Skeletal muscle tissue (tissue), 4 donors: ENCODE measurements around the gene CAMK2A. TPM values are rescaled to one million over a fixed set of nuclear protein-coding genes. Genes with fewer than 3 reads are reported as not detected.

Source experiments
- H3K27ac ChIP-seq: one replicate; pipeline ENCODE4 v1.7.0; 2013; ENCODE audit warnings: mild to moderate bottlenecking, low read depth, low read length, inconsistent platforms
- H3K27me3 ChIP-seq, 3 donors: one replicate each; pipeline ENCODE4 v1.7.0; 2013; ENCODE audit warnings: low read length in 3 of 3; ENCODE audit not compliant: control insufficient read depth in 3 of 3, insufficient read depth in 3 of 3
- H3K36me3 ChIP-seq, 3 donors: one replicate each; pipeline ENCODE4 v1.7.0; 2013; ENCODE audit warnings: low read length in 3 of 3; ENCODE audit not compliant: control insufficient read depth in 3 of 3, insufficient read depth in 3 of 3
- H3K4me1 ChIP-seq, 3 donors: one replicate each; pipeline ENCODE4 v1.7.0; 2013; ENCODE audit warnings: low read length in 3 of 3, mild to moderate bottlenecking in 3 of 3; ENCODE audit not compliant: control insufficient read depth in 3 of 3, insufficient read depth in 3 of 3
- H3K4me3 ChIP-seq, 3 donors: one replicate each; pipeline ENCODE4 v1.7.0; 2013; ENCODE audit warnings: low read length in 3 of 3
- H3K9ac ChIP-seq, 3 donors: one replicate each; pipeline ENCODE4 v1.7.0; 2013; ENCODE audit warnings: low read length in 3 of 3, mild to moderate bottlenecking in 3 of 3, moderate library complexity in 2 of 3, low read depth in 1 of 3
- H3K9me3 ChIP-seq, 3 donors: one replicate each; pipeline ENCODE4 v1.7.0; 2013; ENCODE audit warnings: low read length in 3 of 3; ENCODE audit not compliant: control insufficient read depth in 3 of 3
- total RNA-seq: library from RNA; depleted of rRNA; stranded (reverse); fragments of >200 nt; gene quantifications from one replicate; pipeline ENCODE4 v1.2.3, GENCODE V29; 2014
- donor health status: Osteomylitis.

CAMK2A gene
- total RNA-seq, 1 donor from 2014 or later = 45.9 TPM

DNA sequence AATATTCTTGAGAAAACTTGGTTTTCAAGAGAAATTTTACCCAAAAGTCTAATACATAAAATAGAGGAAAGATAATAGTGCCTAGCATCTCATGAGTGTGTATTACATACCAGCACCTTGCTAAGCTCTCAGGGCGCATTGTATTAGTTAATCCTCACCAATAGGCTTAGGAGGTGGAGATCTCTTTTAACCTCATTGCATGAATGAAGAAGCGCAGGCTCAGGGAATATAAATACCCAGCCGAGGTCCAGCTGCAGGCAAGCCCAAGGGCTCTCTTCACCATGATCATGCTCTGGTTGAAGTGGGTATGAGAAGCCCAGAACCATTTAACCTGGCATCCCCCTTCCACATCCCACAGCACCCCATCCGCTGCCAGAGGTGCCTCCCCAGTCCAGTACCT, 46.0 kb downstream of the CAMK2A start:
- H3K9ac ChIP-seq = peak overlapping the region in 2 of 3 donors; percentile 72 to 89
- H3K4me1 ChIP-seq = peaks cover 52 to 78% (median 56%) of the 10 kb centered on the region in 3 donors
- H3K9me3 ChIP-seq = no peaks in the 10 kb centered on the region
- no peak overlapping the region for H3K27ac ChIP-seq
- no peaks in the 10 kb centered on the region for H3K27me3 ChIP-seq
- peak overlapping the region; percentile 22 to 80 (median 79) for H3K4me3 ChIP-seq
- peaks cover 1 to 11% (median 9%) of the 10 kb centered on the region in 3 donors for H3K36me3 ChIP-seq

DNA sequence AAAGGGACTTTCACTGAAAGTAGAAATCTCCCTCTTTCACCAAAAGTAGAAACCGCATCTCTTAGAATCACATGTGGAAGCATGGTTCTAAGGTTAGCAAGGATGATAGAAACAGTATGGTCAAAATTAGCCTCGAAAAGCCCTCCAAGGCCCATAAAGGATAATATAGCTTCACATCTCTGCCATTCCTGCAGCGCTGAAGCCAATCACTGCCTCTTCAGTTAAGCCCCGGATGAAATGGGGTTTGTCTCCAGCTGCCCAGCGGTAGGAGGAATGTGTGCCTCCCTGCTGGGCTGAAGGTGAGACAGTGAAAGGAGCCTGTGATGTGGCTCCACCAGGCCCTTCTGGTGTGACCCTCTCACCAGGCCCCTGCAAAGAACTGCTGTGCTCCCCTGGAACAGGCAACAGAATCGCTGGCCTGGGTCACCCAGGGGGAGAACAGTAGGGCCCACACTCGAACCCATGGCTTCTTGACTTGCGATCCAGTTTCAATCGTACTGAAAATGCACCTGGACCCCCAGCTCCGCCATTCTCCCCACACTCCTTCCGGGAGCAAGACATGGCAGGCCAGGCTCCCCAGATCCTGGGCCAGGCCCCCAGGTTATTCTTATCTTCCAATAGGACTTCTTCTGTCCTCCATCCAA, 47.2 kb downstream of the CAMK2A start:
- no peak overlapping the region for H3K27ac ChIP-seq
- H3K36me3 ChIP-seq = peaks cover 3 to 18% (median 15%) of the 10 kb centered on the region in 3 donors
- no peaks in the 10 kb centered on the region for H3K9me3 ChIP-seq
- peak overlapping the region in 1 of 3 donors; percentile 35 for H3K4me3 ChIP-seq
- peaks cover 45 to 71% (median 50%) of the 10 kb centered on the region in 3 donors for H3K4me1 ChIP-seq
- no peaks in the 10 kb centered on the region for H3K27me3 ChIP-seq
- peak overlapping the region; percentile 1 to 40 (median 34) for H3K9ac ChIP-seq

DNA sequence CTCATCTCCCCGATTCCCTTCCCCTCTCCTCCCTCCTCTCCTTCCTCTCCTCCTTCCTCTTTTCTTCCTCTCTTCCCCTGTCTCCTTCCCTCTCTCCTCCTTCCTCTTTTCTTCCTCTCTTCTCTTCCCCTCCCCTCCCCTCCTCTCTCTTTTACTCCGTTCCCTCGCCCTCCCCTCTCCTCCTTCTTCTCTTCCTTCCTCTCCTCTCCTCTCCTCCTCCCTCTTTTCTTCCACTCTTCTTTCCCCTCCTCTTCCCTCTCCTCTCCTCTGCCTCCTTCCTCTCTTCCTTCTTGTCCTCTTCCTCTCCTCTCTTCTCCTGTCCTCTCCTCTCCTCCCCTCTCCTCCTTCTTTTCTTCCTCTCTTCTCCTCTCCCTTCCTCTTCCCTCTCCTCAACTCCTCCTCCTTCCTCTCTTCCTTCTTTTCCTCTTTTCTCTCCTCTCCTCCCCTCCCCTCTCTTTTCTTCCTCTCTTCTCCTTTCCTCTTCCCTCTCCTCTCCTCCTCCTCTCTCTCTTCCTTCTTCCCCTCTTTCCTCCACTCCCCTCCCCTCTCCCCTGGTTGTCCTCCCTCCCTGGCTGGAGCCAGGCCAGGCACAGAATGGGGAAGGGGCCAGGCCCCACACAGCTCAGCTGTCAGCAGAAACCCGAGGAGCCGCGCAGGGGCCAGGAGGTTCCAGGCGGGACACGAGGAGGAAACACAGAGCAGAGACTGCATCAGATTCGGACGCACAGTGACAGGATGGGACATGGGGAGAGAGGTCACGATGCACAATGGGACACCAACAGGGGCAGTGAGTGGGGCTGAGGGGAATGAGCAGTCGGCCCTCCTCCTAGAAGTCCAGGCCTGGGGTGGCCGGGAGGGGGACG, 48.0 kb downstream of the CAMK2A start:
- Histone ChIP-seq H3K9me3 (no peaks in the 10 kb centered on the region), H3K27ac (peak overlapping the region; percentile 33), H3K4me3 (no peak overlapping the region), H3K27me3 (no peaks in the 10 kb centered on the region), H3K36me3 (peaks cover 5 to 26% (median 19%) of the 10 kb centered on the region in 3 donors), H3K4me1 (peaks cover 38 to 63% (median 43%) of the 10 kb centered on the region in 3 donors), H3K9ac (peak overlapping the region in 2 of 3 donors; percentile 34 to 60)

DNA sequence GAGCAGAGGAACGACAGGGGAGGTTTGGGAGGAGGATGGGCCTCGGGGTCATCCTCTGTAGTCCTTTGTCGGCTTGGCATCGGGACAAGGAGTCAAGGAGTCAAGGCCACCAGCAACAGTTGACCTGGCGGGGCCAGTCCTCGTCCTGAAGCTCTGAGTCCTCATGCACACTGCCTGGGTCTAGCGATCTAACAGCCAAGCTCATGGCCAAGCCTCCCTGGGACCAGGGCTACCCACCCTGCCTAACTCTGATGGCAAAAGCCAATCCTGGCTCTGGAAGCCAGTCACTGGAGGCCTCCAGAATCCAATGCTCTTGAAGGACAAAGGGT, 49.8 kb downstream of the CAMK2A start:
- peaks cover 29 to 47% (median 30%) of the 10 kb centered on the region in 3 donors for H3K4me1 ChIP-seq
- peak overlapping the region in 1 of 3 donors; percentile 8 for H3K9ac ChIP-seq
- no peaks in the 10 kb centered on the region for H3K27me3 ChIP-seq
- H3K9me3 ChIP-seq = no peaks in the 10 kb centered on the region
- H3K27ac ChIP-seq = no peak overlapping the region
- peaks cover 8 to 32% (median 19%) of the 10 kb centered on the region in 3 donors for H3K36me3 ChIP-seq
- no peak overlapping the region for H3K4me3 ChIP-seq

DNA sequence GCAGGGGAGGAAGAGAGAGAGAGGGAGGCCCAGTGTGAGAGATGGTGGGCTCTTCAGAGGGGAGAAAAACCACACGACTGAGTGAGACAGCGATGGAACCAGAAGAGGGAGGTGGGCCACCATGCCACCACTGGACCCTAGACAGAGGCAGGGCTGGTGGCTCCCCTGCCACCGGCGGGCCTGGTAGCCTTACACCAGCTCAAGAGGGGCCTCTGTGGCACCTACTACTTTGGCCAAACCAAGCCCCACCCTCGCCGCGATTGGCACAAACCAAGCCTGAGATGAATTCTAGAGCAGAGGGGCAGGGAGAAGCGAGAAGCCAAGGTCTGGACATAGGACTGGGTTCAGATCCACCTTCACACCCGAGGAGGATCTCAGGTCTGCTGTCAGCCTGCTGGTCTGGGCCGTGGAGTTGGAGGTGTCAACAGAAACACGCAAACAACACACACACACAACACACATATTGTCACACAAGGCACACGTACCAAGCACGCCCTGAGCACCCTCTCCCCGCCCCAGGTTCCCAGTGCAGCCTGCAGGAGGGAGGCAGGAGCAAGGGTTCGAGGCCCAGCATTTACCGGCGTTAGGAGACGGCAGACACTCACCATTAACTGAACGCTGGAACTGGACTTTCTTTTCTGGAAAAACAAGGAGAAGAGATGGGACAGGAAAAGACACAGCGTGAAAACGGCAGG, 50.3 kb downstream of the CAMK2A start:
- Histone ChIP-seq H3K4me3 (no peak overlapping the region), H3K36me3 (peaks cover 13 to 37% (median 19%) of the 10 kb centered on the region in 3 donors), H3K9me3 (no peaks in the 10 kb centered on the region), H3K27me3 (no peaks in the 10 kb centered on the region), H3K27ac (no peak overlapping the region), H3K4me1 (peaks cover 25 to 42% (median 29%) of the 10 kb centered on the region in 3 donors), H3K9ac (peak overlapping the region in 1 of 3 donors; percentile 8)

DNA sequence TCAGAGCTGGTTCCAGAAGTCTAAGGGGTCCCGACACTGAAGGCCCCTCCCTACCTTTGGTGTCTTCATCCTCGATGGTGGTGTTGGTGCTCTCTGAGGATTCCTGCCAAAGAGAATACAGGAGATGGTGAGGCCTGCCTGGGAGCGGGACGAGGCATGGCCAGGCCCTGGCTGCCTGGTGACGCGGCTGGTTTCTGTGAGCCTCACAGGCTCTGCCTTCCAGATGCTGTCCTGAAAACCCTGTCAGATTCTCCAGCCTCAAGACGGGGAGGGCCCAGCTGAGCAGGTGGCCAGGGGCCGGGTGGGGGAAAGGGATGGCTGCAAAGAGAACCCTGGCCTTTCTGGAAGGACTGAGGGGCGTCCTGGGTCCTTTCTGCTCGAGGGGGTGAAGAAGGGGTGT, 50.9 kb downstream of the CAMK2A start:
- H3K9me3 ChIP-seq = no peaks in the 10 kb centered on the region
- no peak overlapping the region for H3K4me3 ChIP-seq

DNA sequence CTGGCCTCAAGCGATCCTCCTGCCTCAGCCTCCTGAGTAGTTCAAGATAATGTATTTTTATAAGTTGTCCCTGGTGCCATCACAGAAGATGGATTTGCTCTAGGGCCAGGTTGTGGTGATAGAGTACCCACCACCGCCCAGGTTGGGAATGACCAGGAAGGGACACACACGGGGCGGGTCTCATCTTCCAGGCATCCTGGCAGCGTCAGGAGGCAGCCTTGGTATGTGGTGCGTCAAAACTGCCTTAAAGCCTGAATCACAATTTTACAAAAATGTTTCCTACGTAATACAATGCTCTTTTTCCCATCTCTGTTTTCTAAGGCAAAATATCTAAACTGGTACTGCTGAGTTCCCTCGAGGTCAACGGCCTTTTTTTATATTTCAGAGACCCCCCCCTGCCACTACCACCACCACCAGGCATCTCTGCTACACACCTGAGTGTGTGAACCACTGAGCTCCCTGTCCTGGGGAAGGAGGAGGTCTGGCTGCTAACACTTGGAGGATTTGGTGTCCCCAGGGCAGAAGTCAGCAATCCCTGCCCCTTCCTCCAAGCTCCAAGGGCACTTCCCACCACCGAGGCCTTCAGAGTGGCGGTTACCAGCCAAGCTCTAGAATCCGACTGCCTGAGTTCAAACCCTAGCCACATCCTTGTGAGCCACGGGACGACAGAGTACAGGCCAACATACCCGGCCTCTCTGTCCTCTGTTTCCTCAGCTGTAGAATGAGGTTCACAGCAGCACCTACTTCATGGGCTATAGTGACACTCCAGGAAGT, 52.4 kb downstream of the CAMK2A start:
- H3K27ac ChIP-seq = no peak overlapping the region
- no peaks in the 10 kb centered on the region for H3K9me3 ChIP-seq
- H3K36me3 ChIP-seq = peaks cover 18 to 52% (median 28%) of the 10 kb centered on the region in 3 donors
- no peak overlapping the region for H3K4me3 ChIP-seq
- peaks cover 6 to 26% (median 14%) of the 10 kb centered on the region in 3 donors for H3K4me1 ChIP-seq
- no peaks in the 10 kb centered on the region for H3K27me3 ChIP-seq
- H3K9ac ChIP-seq = no peak overlapping the region

More for the DNA sequence above, 50.9 kb downstream of the CAMK2A start:
- Histone ChIP-seq H3K36me3 (peaks cover 17 to 42% (median 23%) of the 10 kb centered on the region in 3 donors), H3K27me3 (no peaks in the 10 kb centered on the region), H3K27ac (no peak overlapping the region), H3K4me1 (peaks cover 21 to 36% (median 26%) of the 10 kb centered on the region in 3 donors), H3K9ac (no peak overlapping the region)

DNA sequence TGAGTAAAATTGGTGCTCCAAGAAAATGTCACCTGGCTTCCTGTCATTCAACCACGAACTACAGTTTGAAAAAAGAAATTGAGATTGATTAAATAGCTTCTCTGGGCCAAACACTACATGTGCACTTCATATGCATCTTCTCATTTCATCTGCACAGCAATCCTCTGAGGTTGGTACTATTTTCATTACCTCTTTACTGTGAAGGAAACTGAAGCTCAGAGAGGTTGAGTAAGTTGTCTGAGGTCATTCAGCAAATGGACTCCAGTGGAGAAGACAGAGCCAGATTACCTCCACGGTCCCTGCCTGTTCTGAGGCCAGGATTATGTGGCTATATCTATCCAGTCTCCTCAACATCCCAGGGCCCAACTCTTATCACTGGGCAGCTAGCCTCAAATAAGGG, 53.3 kb downstream of the CAMK2A start:
- Histone ChIP-seq H3K36me3 (peaks cover 18 to 53% (median 30%) of the 10 kb centered on the region in 3 donors), H3K4me1 (peaks cover 2 to 18% (median 6%) of the 10 kb centered on the region in 3 donors), H3K9ac (no peak overlapping the region), H3K4me3 (no peak overlapping the region), H3K9me3 (no peaks in the 10 kb centered on the region), H3K27me3 (no peaks in the 10 kb centered on the region), H3K27ac (no peak overlapping the region)

DNA sequence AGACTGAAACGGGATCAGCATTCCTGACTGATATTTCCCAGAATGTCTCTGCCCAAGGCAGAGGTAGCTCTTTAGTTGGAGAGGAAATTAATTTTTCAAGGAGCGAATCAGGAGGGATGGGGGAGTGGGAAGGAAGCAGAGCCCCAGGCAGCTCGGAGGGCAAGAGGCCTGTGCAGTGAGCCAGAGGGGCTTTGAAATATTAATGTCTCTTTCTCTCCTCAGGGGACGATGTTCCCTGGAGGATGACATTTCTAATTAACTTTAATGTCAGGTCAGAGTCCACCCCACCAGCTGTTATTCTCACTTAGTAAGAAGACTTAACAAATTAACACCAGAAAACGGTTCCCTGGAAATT, 54.1 kb downstream of the CAMK2A start:
- Histone ChIP-seq H3K36me3 (peaks cover 19 to 59% (median 34%) of the 10 kb centered on the region in 3 donors), H3K27ac (no peak overlapping the region)

More for the DNA sequence above, 54.1 kb downstream of the CAMK2A start:
- no peaks in the 10 kb centered on the region for H3K27me3 ChIP-seq
- no peaks in the 10 kb centered on the region for H3K9me3 ChIP-seq
- H3K9ac ChIP-seq = no peak overlapping the region
- H3K4me1 ChIP-seq = peaks cover 2 to 10% (median 6%) of the 10 kb centered on the region in 3 donors
- no peak overlapping the region for H3K4me3 ChIP-seq
